ENCODE results near the gene OSER1. TPM values are rescaled to one million over a fixed set of nuclear protein-coding genes. Genes with fewer than 3 reads are reported as not detected.
"Not testable (repeated sequence)": the region's sequence is repeated elsewhere in the genome, so short reads cannot be mapped to it uniquely, and the experiment has no call there.

The OSER1 gene
- total and polyA plus RNA-seq, 4 donors = 22.6 to 32.9 (median 27.7) TPM

DNA sequence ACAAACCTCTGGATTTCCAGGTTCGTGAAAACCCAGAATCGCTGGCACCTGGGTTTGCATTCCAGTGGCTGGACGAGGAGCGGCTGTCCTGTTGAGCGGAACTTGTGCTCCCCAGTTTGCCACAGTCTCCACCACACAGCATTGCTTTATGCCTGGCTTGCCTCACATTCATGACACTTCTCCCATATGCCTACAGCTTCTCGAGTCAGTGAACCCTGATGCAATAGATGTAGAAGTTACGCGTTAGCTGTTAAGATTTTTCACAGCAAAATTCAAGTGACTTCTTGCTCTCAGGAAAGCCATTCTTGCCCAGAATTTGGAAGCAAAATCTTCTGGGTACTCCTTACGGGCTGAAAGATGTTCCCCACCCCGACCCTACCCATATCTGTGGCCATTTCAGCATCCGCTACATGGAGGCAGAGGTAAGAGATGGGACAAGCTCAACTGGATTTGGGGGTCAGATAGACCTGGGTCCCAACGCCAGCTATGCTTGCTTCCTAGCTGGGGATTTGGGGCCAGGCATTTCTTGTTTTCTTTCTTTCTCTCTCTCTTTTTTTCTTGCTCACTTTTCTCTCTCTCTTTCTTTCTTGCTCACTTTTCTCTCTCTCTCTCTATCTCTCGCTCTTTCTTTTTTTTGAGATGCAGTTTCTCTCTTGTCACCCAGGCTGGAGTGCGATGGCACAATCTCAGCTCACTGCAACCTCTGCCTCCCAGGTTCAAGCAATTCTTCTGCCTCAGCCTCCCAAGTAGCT is 24.2 kb upstream of the OSER1 start:
- ATAC-seq (ENCODE audit: insufficient read depth, low FRiP score) = no peak
- TF ChIP-seq, protein P1, sequence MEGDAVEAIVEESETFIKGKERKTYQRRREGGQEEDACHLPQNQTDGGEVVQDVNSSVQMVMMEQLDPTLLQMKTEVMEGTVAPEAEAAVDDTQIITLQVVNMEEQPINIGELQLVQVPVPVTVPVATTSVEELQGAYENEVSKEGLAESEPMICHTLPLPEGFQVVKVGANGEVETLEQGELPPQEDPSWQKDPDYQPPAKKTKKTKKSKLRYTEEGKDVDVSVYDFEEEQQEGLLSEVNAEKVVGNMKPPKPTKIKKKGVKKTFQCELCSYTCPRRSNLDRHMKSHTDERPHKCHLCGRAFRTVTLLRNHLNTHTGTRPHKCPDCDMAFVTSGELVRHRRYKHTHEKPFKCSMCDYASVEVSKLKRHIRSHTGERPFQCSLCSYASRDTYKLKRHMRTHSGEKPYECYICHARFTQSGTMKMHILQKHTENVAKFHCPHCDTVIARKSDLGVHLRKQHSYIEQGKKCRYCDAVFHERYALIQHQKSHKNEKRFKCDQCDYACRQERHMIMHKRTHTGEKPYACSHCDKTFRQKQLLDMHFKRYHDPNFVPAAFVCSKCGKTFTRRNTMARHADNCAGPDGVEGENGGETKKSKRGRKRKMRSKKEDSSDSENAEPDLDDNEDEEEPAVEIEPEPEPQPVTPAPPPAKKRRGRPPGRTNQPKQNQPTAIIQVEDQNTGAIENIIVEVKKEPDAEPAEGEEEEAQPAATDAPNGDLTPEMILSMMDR (IDR thresholded peaks at IDR 0.05; ENCODE audit: control extremely low read depth, extremely low read depth) = no peak
- no peak overlapping the region for H3K4me3 ChIP-seq
- 86 to 93% methylated on average over 14 of the region's 14 CpGs for WGBS, 2 donors
- peaks cover 0 to 2% (median 0%) of the 10 kb centered on the region in 5 donors for H3K4me1 ChIP-seq (ENCODE audit: control insufficient read depth in 5 of 5, insufficient read depth in 5 of 5, low read length in 5 of 5)
- no peak overlapping the region for H3K27ac ChIP-seq (ENCODE audit: low read depth in 1 of 2, low read length in 1 of 2)
- peaks cover 0 to 3% (median 0%) of the 10 kb centered on the region in 4 donors for H3K9me3 ChIP-seq (ENCODE audit: control insufficient read depth in 4 of 4, insufficient read depth in 3 of 4, low read length in 3 of 4)
- no peak overlapping the region for H3K9ac ChIP-seq (ENCODE audit: insufficient read depth in 1 of 2, low read length in 2 of 2)
- no peaks in the 10 kb centered on the region for H3K36me3 ChIP-seq (ENCODE audit: control insufficient read depth in 4 of 4, insufficient read depth in 4 of 4, low read length in 4 of 4)
- no peaks in the 10 kb centered on the region for H3K27me3 ChIP-seq (ENCODE audit: control insufficient read depth in 3 of 3, insufficient read depth in 3 of 3, low read length in 2 of 3)
- no peak for DNase-seq

DNA sequence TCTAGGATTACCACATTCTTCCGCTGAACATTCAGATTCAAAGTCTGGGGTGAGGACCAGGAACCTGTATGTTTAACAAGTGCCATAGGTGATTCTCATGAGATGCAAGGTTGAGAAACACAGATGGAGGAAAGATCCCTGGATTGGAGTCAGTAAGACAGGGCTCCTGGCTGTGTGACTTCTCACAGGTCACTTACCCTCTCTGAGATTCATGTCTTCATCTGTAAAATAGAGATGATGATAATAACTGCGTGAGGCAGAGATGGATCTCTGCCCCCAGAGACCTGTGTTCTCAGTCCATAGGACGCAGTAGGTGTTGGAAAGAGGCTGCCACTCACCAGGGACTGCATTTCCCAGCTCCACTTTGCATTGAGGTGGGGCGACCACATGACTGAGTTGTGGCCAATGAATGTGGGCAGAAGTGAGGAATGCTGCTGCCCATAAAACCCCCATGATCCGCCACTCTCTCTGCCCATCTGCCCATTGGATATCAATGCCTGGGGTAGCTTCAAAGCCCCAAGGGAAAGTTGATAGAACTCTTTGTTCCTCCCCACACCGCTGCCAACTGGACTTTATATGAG is 23.0 kb upstream of the OSER1 start:
- no peak overlapping the region for H3K4me3 ChIP-seq
- TF ChIP-seq, protein P1 (IDR thresholded peaks at IDR 0.05; ENCODE audit: control extremely low read depth, extremely low read depth) = no peak
- no peaks in the 10 kb centered on the region for H3K36me3 ChIP-seq (ENCODE audit: control insufficient read depth in 4 of 4, insufficient read depth in 4 of 4, low read length in 4 of 4)
- ATAC-seq (ENCODE audit: insufficient read depth, low FRiP score) (no peak), DNase-seq (no peak)
- peaks cover 0 to 3% (median 0%) of the 10 kb centered on the region in 4 donors for H3K9me3 ChIP-seq (ENCODE audit: control insufficient read depth in 4 of 4, insufficient read depth in 3 of 4, low read length in 3 of 4)
- H3K9ac ChIP-seq (ENCODE audit: insufficient read depth in 1 of 2, low read length in 2 of 2) = no peak overlapping the region
- H3K27me3 ChIP-seq (ENCODE audit: control insufficient read depth in 3 of 3, insufficient read depth in 3 of 3, low read length in 2 of 3) = no peaks in the 10 kb centered on the region
- no peak overlapping the region for H3K27ac ChIP-seq (ENCODE audit: low read depth in 1 of 2, low read length in 1 of 2)
- 95 to 97% methylated on average over 6 of the region's 6 CpGs for WGBS, 2 donors
- peaks cover 0 to 2% (median 0%) of the 10 kb centered on the region in 5 donors for H3K4me1 ChIP-seq (ENCODE audit: control insufficient read depth in 5 of 5, insufficient read depth in 5 of 5, low read length in 5 of 5)

DNA sequence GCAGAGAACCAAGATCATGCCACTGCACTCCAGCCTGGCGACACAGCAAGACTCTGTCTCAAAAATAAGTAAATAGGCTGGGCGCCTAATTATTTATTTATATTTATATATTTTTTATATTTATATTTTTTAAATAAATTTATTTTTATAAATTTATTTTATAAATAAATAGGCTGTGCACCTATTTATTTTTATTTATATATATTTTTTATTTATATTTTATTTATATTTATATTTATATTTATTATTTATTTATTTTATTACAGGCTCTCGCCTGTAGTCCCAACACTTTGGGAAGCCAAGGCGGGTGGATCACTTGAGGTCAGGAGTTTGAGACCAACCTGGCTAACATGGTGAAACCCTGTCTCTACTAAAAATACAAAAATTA is 21.9 kb upstream of the OSER1 start:
- H3K9ac ChIP-seq (ENCODE audit: insufficient read depth in 1 of 2, low read length in 2 of 2); H3K4me3 ChIP-seq; DNase-seq; ATAC-seq (ENCODE audit: insufficient read depth, low FRiP score); H3K4me1 ChIP-seq (ENCODE audit: control insufficient read depth in 5 of 5, insufficient read depth in 5 of 5, low read length in 5 of 5); H3K9me3 ChIP-seq (ENCODE audit: control insufficient read depth in 4 of 4, insufficient read depth in 3 of 4, low read length in 3 of 4); H3K27me3 ChIP-seq (ENCODE audit: control insufficient read depth in 3 of 3, insufficient read depth in 3 of 3, low read length in 2 of 3); H3K36me3 ChIP-seq (ENCODE audit: control insufficient read depth in 4 of 4, insufficient read depth in 4 of 4, low read length in 4 of 4); H3K27ac ChIP-seq (ENCODE audit: low read depth in 1 of 2, low read length in 1 of 2): not testable (repeated sequence)
- WGBS, 2 donors = 84 to 97% methylated on average over 4 of the region's 4 CpGs

DNA sequence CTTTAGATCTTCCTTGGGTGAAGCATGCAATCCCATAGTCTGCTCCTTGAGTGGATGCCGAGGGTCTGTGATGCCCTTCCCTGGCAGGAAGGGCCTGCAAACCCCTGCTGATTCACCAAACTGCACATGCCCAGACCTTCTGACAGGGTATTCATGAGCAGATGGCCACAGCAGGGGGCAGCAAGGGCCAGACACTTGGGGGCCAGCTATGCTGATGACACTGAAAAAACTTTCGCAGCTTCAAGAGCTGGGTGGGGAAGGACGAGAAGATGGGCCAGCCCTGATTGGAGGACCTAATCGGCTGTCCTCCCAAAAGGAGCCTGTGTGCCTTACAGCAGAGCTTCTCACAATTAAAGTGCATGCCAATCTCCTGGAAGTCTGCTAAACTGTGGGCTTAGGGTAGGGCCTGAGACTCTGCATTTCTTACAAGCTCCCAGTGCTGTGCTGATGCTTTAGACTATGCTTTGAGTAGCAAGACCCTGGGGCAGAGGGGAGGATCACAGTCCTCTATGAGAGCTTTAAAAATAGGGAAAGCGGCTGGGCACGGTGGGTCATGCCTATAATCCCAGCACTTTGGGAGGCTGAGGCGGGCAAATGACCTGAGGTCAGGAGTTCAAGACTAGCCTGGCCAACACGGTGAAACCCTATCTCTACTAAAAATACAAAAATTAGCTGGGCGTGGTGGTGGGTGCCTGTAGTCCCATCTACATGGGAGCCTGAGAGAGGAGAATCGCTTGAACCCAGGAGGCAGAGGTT is 21.3 kb upstream of the OSER1 start:
- Histone ChIP-seq H3K27me3 (ENCODE audit: control insufficient read depth in 3 of 3, insufficient read depth in 3 of 3, low read length in 2 of 3) (no peaks in the 10 kb centered on the region), H3K27ac (ENCODE audit: low read depth in 1 of 2, low read length in 1 of 2) (no peak overlapping the region), H3K4me3 (no peak overlapping the region), H3K4me1 (ENCODE audit: control insufficient read depth in 5 of 5, insufficient read depth in 5 of 5, low read length in 5 of 5) (peaks cover 0 to 3% (median 0%) of the 10 kb centered on the region in 5 donors), H3K36me3 (ENCODE audit: control insufficient read depth in 4 of 4, insufficient read depth in 4 of 4, low read length in 4 of 4) (no peaks in the 10 kb centered on the region), H3K9ac (ENCODE audit: insufficient read depth in 1 of 2, low read length in 2 of 2) (no peak overlapping the region), H3K9me3 (ENCODE audit: control insufficient read depth in 4 of 4, insufficient read depth in 3 of 4, low read length in 3 of 4) (peaks cover 0 to 3% (median 0%) of the 10 kb centered on the region in 4 donors)
- no peak for ATAC-seq (ENCODE audit: insufficient read depth, low FRiP score)
- no peak for DNase-seq
- TF ChIP-seq, protein P1 (IDR thresholded peaks at IDR 0.05; ENCODE audit: control extremely low read depth, extremely low read depth) = no peak
- WGBS, 2 donors = 81 to 83% methylated on average over 10 of the region's 10 CpGs

Measured in lung (tissue), 12 donors.